Osteocyte (in vitro differentiated cells): ENCODE data around the gene SELE. TPM values are rescaled to one million over a fixed set of nuclear protein-coding genes. Genes with fewer than 3 reads are reported as not detected.

Source experiments
- DNase-seq: peaks from one replicate; pipeline ENCODE4 v3.0.0; 2021; ENCODE audit warnings: mixed read lengths; ENCODE audit not compliant: unreplicated experiment; ENCODE audit errors: extremely low spot score
- H3K27ac Mint-ChIP-seq: one replicate; pipeline ENCODE4 v1.8.0; 2021; ENCODE audit warnings: mild to moderate bottlenecking, mixed read lengths; ENCODE audit not compliant: unreplicated experiment
- H3K27me3 Mint-ChIP-seq: one replicate; pipeline ENCODE4 v1.8.0; 2021; ENCODE audit warnings: mixed read lengths; ENCODE audit not compliant: unreplicated experiment
- H3K36me3 Mint-ChIP-seq: one replicate; pipeline ENCODE4 v1.8.0; 2021; ENCODE audit warnings: mixed read lengths; ENCODE audit not compliant: unreplicated experiment
- H3K4me1 Mint-ChIP-seq: one replicate; pipeline ENCODE4 v1.8.0; 2021; ENCODE audit warnings: mixed read lengths; ENCODE audit not compliant: unreplicated experiment
- H3K4me3 Mint-ChIP-seq: one replicate; pipeline ENCODE4 v1.8.0; 2021; ENCODE audit warnings: mild to moderate bottlenecking, moderate library complexity, mixed read lengths; ENCODE audit not compliant: unreplicated experiment
- H3K9me3 Mint-ChIP-seq: one replicate; pipeline ENCODE4 v1.8.0; 2021; ENCODE audit warnings: mixed read lengths; ENCODE audit not compliant: unreplicated experiment
- total RNA-seq: library from RNA; stranded (reverse); gene quantifications from 2 replicates; pipeline ENCODE4 v1.2.1, GENCODE V29; 2021
- TF ChIP-seq, protein P1 (sequence below): fragments of 200-600 bp; sonication (generic); IDR thresholded peaks from 2 replicates; pipeline ENCODE4 v1.5.0; 2021; ENCODE audit warnings: antibody characterized with exemption, mild to moderate bottlenecking, moderate library complexity

Gene SELE
- total RNA-seq, 1 donor from 2014 or later = not detected

DNA sequence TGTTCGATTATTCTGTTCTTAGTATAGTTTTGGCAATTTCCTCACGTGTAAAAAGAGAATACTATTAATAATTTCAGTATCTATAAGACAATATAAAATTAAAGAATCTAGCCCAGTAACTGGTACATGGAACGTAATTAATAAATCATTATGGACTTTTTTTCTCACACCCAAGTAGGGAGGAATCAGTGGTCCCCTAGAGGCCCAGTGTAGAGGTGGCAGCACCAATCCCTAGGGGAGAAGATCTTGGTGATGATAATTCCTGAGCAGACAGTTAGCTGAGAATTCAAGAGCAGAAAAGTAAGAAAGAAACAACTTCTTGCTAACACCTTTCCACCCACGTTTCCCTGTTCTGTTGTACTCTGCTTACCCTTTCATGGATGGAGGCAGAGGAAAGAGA is 19.7 kb upstream of the SELE start:
- H3K36me3 Mint-ChIP-seq = no peaks in the 10 kb centered on the region
- H3K27me3 Mint-ChIP-seq = peaks cover 33% of the 10 kb centered on the region
- no peak overlapping the region for H3K27ac Mint-ChIP-seq
- H3K9me3 Mint-ChIP-seq = no peaks in the 10 kb centered on the region
- TF ChIP-seq, protein P1, sequence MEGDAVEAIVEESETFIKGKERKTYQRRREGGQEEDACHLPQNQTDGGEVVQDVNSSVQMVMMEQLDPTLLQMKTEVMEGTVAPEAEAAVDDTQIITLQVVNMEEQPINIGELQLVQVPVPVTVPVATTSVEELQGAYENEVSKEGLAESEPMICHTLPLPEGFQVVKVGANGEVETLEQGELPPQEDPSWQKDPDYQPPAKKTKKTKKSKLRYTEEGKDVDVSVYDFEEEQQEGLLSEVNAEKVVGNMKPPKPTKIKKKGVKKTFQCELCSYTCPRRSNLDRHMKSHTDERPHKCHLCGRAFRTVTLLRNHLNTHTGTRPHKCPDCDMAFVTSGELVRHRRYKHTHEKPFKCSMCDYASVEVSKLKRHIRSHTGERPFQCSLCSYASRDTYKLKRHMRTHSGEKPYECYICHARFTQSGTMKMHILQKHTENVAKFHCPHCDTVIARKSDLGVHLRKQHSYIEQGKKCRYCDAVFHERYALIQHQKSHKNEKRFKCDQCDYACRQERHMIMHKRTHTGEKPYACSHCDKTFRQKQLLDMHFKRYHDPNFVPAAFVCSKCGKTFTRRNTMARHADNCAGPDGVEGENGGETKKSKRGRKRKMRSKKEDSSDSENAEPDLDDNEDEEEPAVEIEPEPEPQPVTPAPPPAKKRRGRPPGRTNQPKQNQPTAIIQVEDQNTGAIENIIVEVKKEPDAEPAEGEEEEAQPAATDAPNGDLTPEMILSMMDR = no peak
- no peaks in the 10 kb centered on the region for H3K4me1 Mint-ChIP-seq
- DNase-seq = no peak
- no peak overlapping the region for H3K4me3 Mint-ChIP-seq

DNA sequence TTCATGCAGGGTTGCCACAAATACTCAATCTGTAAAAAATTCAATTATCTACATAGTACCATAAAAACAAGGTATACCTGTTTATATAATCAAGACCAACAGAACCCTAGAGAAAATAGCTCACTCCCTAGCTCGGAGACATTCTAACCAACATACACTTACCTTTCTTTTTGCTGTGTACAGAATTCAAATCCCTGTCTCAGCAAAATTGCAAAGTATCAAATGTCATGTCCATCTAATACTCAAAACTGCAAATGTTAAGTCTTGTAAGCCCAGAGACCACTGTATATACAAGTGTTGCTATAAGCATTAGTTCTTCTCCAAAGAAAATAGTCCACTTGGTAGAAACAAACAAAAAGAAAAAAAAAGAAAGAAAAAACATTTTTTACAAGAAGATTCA is 16.2 kb upstream of the SELE start:
- no peak overlapping the region for H3K4me3 Mint-ChIP-seq
- H3K27me3 Mint-ChIP-seq = peaks cover 42% of the 10 kb centered on the region
- H3K36me3 Mint-ChIP-seq = no peaks in the 10 kb centered on the region
- no peak overlapping the region for H3K27ac Mint-ChIP-seq
- TF ChIP-seq, protein P1 = no peak
- DNase-seq = no peak
- no peaks in the 10 kb centered on the region for H3K9me3 Mint-ChIP-seq
- no peaks in the 10 kb centered on the region for H3K4me1 Mint-ChIP-seq

DNA sequence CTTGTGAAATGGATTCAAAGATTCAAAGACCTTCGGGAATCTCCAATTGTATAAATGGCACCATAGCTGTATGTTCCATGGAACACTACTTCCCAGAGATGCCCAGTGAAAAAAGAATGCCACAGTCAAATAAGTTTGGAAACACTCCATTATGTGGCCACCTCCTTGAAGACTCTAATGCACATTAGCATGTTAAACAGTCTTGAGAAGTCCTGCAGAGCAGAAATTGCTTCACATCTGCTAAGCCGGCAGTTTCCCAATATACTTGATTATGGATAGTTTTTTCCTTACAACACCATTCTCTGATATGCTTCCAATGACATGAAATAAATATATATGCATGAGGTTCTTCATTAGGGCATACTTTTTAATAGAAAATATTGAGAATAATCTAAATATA is 12.7 kb upstream of the SELE start:
- H3K4me3 Mint-ChIP-seq = no peak overlapping the region
- H3K27ac Mint-ChIP-seq = no peak overlapping the region
- H3K27me3 Mint-ChIP-seq = peaks cover 32% of the 10 kb centered on the region
- TF ChIP-seq, protein P1 = no peak
- H3K9me3 Mint-ChIP-seq = peaks cover 4% of the 10 kb centered on the region
- no peaks in the 10 kb centered on the region for H3K36me3 Mint-ChIP-seq
- no peak for DNase-seq
- H3K4me1 Mint-ChIP-seq = peaks cover 7% of the 10 kb centered on the region

DNA sequence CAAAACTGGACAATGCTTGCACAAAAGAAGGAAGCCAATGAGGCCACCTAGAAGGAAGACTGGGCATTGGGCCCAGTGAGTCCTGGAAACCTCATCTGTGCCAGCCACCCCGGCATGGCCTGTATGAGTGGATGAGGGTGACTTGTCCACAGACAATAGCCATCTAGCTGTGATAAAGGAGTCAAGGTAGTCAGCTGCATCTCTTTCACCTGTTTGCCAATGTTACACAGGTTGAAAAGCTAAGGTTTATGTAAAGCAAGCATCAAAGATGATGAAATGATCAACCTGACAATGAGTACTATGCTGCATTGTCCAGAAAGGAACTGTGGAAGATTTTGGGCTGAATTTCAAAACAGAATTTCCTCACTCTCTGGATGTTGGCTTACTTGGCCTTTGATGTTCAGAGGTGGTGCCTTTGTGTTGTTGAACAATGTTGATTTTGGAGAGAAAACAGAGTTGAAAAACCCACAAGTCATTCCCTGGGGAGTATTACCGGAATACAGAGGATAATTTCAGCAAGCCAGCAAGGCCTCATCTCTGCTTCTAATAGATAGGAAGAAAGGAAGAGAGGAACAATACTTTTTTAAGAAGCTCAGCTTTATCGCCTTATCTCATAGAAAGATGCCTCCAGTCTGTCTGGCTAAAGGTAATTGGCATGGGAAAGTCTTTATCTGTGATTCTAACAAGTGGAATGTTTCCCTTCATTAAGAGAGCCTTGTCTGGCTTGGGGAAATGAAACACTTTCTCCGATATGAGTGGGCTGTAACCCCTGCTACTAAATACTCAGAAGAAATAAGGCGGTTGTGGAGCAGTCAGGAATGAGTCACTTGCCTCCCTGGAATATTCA is 11.4 kb upstream of the SELE start:
- peaks cover 4% of the 10 kb centered on the region for H3K9me3 Mint-ChIP-seq
- TF ChIP-seq, protein P1 = no peak
- peaks cover 14% of the 10 kb centered on the region for H3K4me1 Mint-ChIP-seq
- H3K27me3 Mint-ChIP-seq = peaks cover 33% of the 10 kb centered on the region
- H3K4me3 Mint-ChIP-seq = no peak overlapping the region
- H3K36me3 Mint-ChIP-seq = no peaks in the 10 kb centered on the region
- DNase-seq = no peak
- H3K27ac Mint-ChIP-seq = no peak overlapping the region

DNA sequence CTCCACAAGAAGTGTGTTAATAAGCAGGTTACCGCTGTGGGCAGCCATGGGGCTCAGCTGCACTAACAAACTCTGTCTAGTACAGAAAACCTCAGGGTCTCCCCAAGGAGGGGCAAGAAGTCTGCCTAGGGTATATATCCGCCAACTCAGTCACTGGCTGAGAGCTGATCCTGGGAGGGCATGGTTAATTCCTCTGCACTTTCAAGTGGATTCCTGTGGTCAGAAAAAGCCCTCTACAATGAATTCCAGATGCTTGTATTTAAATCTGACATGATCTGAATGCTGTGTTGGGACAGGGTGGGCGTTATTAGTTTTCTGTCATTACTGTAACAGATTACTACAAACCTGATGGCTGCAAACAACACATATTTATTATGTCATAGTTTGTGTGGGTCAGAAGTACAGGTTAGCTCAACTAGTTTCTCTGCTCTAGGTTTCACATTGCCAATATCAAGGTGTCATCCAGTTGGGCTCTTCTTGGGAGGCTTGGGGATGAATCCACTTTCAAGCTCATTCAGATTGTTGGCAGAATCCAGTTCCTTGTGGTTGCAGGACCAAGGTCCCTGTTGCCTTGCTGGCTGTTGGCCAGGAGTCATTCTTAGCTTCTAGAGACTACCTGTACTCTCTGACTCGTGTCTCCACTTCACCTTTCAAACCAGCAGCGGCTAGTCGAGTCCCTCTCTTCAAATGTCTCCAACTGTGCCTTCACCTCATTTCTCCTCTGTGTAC is 8.0 kb upstream of the SELE start:
- no peak for DNase-seq
- Mint-ChIP-seq H3K4me3 (no peak overlapping the region), H3K9me3 (peaks cover 4% of the 10 kb centered on the region), H3K4me1 (peaks cover 14% of the 10 kb centered on the region), H3K27ac (no peak overlapping the region), H3K27me3 (peaks cover 42% of the 10 kb centered on the region), H3K36me3 (no peaks in the 10 kb centered on the region)
- TF ChIP-seq, protein P1 = no peak
